SH-SY5Y (cell line): ENCODE measurements around the gene BPI.

Experiments used
- GATA2 ChIP-seq: IDR thresholded peaks from 2 replicates; pipeline ENCODE4 v1.6.1; 2011; ENCODE audit warnings: mild to moderate bottlenecking, low read depth, low read length
- GATA3 ChIP-seq: IDR thresholded peaks from 2 replicates; pipeline ENCODE4 v1.6.1; 2011; ENCODE audit warnings: low read depth, mild to moderate bottlenecking, low read length, moderate library complexity

- TF ChIP-seq GATA2 (no peak), GATA3 (no peak)
These were observed 38.3 kb downstream of the BPI start for GRCh38 chr20:38342216-38342615.
